Lower leg skin (tissue), 3 donors: ENCODE data around the gene CLASRP.

ENCODE experiments used
- CTCF ChIP-seq, 3 donors: fragments of 450-650 bp; IDR thresholded peaks; one replicate each; pipeline ENCODE4 v1.5.1; 2016; ENCODE audit warnings: antibody characterized with exemption in 3 of 3, mild to moderate bottlenecking in 3 of 3, moderate library complexity in 2 of 3
- POLR2A ChIP-seq, 2 donors: fragments of 450-650 bp; IDR thresholded peaks; one replicate each; pipeline ENCODE4 v1.6.1; 2016 to 2017; ENCODE audit warnings: antibody characterized with exemption in 2 of 2, mild to moderate bottlenecking in 1 of 2, moderate library complexity in 1 of 2

- no peak for TF ChIP-seq POLR2A (IDR thresholded peaks at IDR 0.05)
- no peak for TF ChIP-seq CTCF (IDR thresholded peaks at IDR 0.05)
These were observed 29.2 kb downstream of the CLASRP start for GRCh38 chr19:45068041-45068440.
